Mesothelial cell of epicardium (in vitro differentiated cells): ENCODE data around the gene ZNF302. TPM values are rescaled to one million over a fixed set of nuclear protein-coding genes. Genes with fewer than 3 reads are reported as not detected.

ENCODE experiments used
- DNase-seq, 2 experiments: peaks; one replicate each; pipeline ENCODE4 v3.0.0; 2021; ENCODE audit warnings: low spot score in 2 of 2; ENCODE audit not compliant: unreplicated experiment in 2 of 2
- H3K27ac Mint-ChIP-seq: 2 replicates; pipeline ENCODE4 v1.8.0; 2021; ENCODE audit warnings: mixed read lengths
- H3K27me3 Mint-ChIP-seq: 2 replicates; pipeline ENCODE4 v1.8.0; 2021; ENCODE audit warnings: low read depth, mixed read lengths
- H3K36me3 Mint-ChIP-seq: 2 replicates; pipeline ENCODE4 v1.8.0; 2021; ENCODE audit warnings: mixed read lengths
- H3K4me1 Mint-ChIP-seq: 2 replicates; pipeline ENCODE4 v1.8.0; 2021; ENCODE audit warnings: mixed read lengths
- H3K4me3 Mint-ChIP-seq: 2 replicates; pipeline ENCODE4 v1.8.0; 2021; ENCODE audit warnings: mild to moderate bottlenecking, moderate library complexity, mixed read lengths
- H3K9me3 Mint-ChIP-seq: 2 replicates; pipeline ENCODE4 v1.8.0; 2021; ENCODE audit warnings: mixed read lengths
- total RNA-seq: library from RNA; stranded (reverse); gene quantifications from 3 replicates; pipeline ENCODE4 v1.2.1, GENCODE V29; 2021
- TF ChIP-seq, protein P1 (sequence below): fragments of 200-600 bp; sonication (generic); IDR thresholded peaks from one replicate; pipeline ENCODE4 v1.5.0; 2021; ENCODE audit warnings: antibody characterized with exemption; ENCODE audit not compliant: unreplicated experiment

ZNF302 gene
- total RNA-seq, 1 donor from 2014 or later = 41.0 TPM

DNA sequence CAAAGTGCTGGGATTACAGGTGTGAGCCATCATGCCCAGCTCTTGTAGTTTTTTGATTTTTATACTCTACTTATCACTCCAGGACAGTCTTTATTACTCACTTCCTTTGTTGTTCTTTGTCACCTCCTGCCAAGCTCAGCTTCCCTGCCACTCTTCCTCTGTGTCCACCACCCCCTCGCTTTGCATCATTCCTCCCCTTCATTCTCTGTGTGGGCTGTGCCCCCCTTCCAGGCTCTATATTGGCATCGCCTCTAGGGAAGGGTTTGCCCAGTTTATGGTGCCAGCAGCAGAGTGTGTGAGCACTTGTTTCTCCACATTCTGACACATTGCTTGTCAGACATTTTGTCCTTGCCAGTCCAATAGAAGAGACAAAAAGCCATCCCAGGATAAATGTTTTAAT, 15.1 kb downstream of the ZNF302 start:
- Mint-ChIP-seq H3K9me3 (peaks cover 62% of the 10 kb centered on the region), H3K4me1 (no peaks in the 10 kb centered on the region), H3K4me3 (no peak overlapping the region), H3K36me3 (no peaks in the 10 kb centered on the region), H3K27ac (no peak overlapping the region), H3K27me3 (peaks cover 6% of the 10 kb centered on the region)
- TF ChIP-seq, protein P1, sequence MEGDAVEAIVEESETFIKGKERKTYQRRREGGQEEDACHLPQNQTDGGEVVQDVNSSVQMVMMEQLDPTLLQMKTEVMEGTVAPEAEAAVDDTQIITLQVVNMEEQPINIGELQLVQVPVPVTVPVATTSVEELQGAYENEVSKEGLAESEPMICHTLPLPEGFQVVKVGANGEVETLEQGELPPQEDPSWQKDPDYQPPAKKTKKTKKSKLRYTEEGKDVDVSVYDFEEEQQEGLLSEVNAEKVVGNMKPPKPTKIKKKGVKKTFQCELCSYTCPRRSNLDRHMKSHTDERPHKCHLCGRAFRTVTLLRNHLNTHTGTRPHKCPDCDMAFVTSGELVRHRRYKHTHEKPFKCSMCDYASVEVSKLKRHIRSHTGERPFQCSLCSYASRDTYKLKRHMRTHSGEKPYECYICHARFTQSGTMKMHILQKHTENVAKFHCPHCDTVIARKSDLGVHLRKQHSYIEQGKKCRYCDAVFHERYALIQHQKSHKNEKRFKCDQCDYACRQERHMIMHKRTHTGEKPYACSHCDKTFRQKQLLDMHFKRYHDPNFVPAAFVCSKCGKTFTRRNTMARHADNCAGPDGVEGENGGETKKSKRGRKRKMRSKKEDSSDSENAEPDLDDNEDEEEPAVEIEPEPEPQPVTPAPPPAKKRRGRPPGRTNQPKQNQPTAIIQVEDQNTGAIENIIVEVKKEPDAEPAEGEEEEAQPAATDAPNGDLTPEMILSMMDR = no peak
- DNase-seq = no peak

- Mint-ChIP-seq H3K27me3 (no peaks in the 10 kb centered on the region), H3K4me3 (no peak overlapping the region), H3K36me3 (no peaks in the 10 kb centered on the region), H3K9me3 (peaks cover 60% of the 10 kb centered on the region), H3K27ac (no peak overlapping the region), H3K4me1 (no peaks in the 10 kb centered on the region)
- TF ChIP-seq, protein P1 = no peak
- DNase-seq = no peak
Measured at GRCh38 chr19:34707661-34708060, 30.2 kb downstream of the ZNF302 start.

DNA sequence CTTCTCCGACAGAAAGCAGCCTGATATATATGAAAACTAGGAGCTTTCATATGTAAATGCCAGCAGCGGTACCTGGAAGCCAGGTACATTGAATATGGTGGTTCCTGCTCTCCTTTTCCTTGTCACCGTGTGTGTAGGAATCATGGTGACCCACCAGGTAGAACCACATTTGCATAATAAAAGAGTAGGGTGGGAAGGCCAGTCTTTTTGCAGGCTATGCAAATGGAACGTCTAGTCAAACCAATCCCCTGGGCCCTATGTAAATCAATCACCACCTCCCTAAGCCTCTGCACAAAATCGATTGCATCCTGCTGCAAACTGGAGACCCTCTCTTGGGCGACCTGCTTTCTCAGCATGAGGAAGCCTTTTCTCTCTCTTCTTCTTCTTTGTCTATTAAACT, 34.4 kb downstream of the ZNF302 start:
- Mint-ChIP-seq H3K9me3 (peaks cover 78% of the 10 kb centered on the region), H3K36me3 (peaks cover 10% of the 10 kb centered on the region), H3K27me3 (no peaks in the 10 kb centered on the region), H3K4me3 (no peak overlapping the region), H3K27ac (no peak overlapping the region), H3K4me1 (no peaks in the 10 kb centered on the region)
- no peak for DNase-seq
- TF ChIP-seq, protein P1 = no peak

- no peaks in the 10 kb centered on the region for H3K4me1 Mint-ChIP-seq
- TF ChIP-seq, protein P1 = peak; percentile 78
- no peak overlapping the region for H3K27ac Mint-ChIP-seq
- peaks cover 10% of the 10 kb centered on the region for H3K36me3 Mint-ChIP-seq
- no peaks in the 10 kb centered on the region for H3K27me3 Mint-ChIP-seq
- no peak for DNase-seq
- no peak overlapping the region for H3K4me3 Mint-ChIP-seq
- peaks cover 79% of the 10 kb centered on the region for H3K9me3 Mint-ChIP-seq
Measured at GRCh38 chr19:34712395-34713261, 35.1 kb downstream of the ZNF302 start.

DNA sequence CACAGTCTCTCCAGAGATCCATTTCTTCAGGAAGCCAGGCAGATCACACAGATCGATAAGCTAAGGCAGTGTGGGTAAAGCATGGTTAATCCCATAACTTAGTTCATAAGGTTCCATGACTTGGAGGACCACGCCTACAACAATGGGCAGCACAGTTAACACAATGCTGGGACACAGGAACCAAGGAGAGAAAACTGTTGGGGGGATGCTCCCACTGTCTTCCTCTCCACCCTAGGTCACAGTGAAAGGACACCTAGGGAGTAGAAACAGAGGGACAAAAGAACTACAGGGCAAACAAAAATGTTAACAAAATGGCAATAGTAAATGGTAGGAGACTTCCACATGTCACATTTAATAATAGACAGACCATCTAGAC, 35.8 kb downstream of the ZNF302 start:
- Mint-ChIP-seq H3K9me3 (peaks cover 81% of the 10 kb centered on the region), H3K4me1 (no peaks in the 10 kb centered on the region), H3K27me3 (no peaks in the 10 kb centered on the region), H3K27ac (no peak overlapping the region), H3K36me3 (peaks cover 10% of the 10 kb centered on the region), H3K4me3 (no peak overlapping the region)
- DNase-seq = no peak
- TF ChIP-seq, protein P1 = no peak
